B cell (primary cell): ENCODE measurements around the gene MEF2C.

Source experiments
- CTCF ChIP-seq: fragments of 200-600 bp; IDR thresholded peaks from one replicate; pipeline ENCODE4 v1.8.0; 2022; ENCODE audit warnings: antibody characterized with exemption, mild to moderate bottlenecking
- EZH2 ChIP-seq: IDR thresholded peaks from 2 replicates; pipeline ENCODE4 v1.6.1; 2012; ENCODE audit warnings: borderline replicate concordance, low read depth, mild to moderate bottlenecking, moderate library complexity, low read length; ENCODE audit not compliant: insufficient read depth, poor library complexity, severe bottlenecking

- no peak for TF ChIP-seq CTCF
- no peak for TF ChIP-seq EZH2
These were observed 157.5 kb downstream of the MEF2C start for GRCh38 chr5:88725454-88725853.
